ENCODE measurements around the gene RPS10.

RPS10 gene

DNA sequence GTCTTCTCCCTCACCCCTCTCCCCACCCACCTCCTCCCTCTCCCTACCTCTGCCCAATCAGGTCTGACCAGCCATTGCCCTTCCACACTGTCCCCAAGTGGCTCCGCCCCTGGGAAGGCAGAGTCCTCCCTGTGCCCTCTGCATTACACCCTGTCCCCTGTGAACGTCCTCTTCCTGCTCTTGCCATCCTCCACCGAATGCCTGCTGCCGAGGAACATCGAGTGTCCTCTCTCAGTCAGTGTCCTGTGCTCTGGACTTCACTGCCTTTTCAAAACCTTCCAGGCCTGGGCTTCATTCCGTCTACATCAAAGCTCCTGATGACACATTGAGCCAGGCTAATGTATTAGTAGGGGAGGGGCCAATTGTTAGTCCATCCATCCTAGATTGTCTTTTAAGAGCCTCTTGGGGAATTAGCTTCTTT is 36.7 kb upstream of the RPS10 start:
- Mint-ChIP-seq H3K27me3 (peaks cover 9% of the 10 kb centered on the region), H3K36me3 (ENCODE audit: insufficient read depth) (no peaks in the 10 kb centered on the region), H3K9me3 (no peaks in the 10 kb centered on the region), H3K4me1 (peaks cover 5% of the 10 kb centered on the region), H3K27ac (ENCODE audit: low read depth) (no peak overlapping the region), H3K4me3 (no peak overlapping the region)
- DNase-seq (ENCODE audit: low spot score in 2 of 2) (no peak), ATAC-seq (replicated peaks; ENCODE audit: extremely low read depth, poor library complexity, severe bottlenecking) (no peak)

DNA sequence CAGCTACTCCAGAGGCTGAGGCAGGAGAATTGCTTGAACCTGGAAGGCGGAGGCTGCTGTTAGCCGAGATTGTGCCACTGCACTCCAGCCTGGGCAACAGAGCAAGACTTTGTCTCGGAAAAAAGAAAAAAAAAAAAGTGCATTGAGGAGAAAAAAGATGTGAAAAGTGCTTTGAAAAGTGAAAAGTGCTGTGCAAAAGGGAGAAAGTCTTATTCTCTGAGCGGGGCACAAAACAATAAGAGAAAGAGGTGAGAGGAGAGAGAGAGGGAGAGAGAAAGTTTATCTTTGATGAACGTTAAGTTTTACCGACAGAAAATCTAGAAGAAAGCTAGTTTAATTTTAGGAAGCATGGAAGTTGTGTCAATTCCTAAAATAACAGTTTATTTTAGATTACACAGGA is 36.1 kb upstream of the RPS10 start:
- Mint-ChIP-seq H3K4me3 (no peak overlapping the region), H3K9me3 (no peaks in the 10 kb centered on the region), H3K27ac (ENCODE audit: low read depth) (no peak overlapping the region), H3K36me3 (ENCODE audit: insufficient read depth) (no peaks in the 10 kb centered on the region), H3K27me3 (peaks cover 9% of the 10 kb centered on the region), H3K4me1 (peaks cover 5% of the 10 kb centered on the region)
- ATAC-seq (replicated peaks; ENCODE audit: extremely low read depth, poor library complexity, severe bottlenecking) (no peak), DNase-seq (ENCODE audit: low spot score in 2 of 2) (no peak)

DNA sequence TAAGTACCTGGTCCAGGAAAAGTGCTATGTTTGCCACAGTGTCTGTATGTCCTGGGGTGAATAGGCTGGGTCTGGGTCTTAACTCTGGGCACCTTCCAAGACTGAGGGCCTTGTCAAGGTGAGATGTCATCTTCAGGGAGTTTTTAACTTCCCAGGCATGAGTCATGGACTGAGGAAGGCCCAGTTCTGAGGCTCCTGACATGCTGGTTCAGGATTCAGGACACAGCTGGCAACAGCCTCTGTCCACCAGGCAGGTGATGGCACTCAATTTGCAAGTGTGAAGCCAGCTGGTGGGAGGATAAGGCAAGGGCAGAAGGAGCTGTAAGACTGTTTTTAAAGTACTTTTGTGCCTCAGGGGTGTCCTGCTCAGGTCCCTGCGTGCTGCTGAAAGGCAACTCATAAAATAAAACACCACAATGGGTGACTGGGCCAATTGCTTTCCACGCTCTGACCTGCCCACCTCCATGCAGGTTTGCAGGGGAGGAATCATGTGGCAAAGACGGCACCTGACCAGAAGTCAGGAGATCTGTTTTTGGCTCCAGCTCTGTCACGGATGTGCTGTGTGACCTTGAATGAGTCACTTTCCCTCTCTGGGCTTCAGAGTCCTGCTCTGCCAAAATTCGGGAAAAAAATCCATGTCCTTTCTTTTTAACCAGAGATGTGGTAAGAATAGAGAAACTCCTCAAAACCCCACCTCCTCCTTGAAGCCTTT is 35.1 kb upstream of the RPS10 start:
- H3K4me1 Mint-ChIP-seq: peaks cover 5% of the 10 kb centered on the region
- ATAC-seq (replicated peaks; ENCODE audit: extremely low read depth, poor library complexity, severe bottlenecking): no peak
- peaks cover 9% of the 10 kb centered on the region for H3K27me3 Mint-ChIP-seq
- no peaks in the 10 kb centered on the region for H3K36me3 Mint-ChIP-seq (ENCODE audit: insufficient read depth)
- no peak for DNase-seq (ENCODE audit: low spot score in 2 of 2)
- H3K9me3 Mint-ChIP-seq: no peaks in the 10 kb centered on the region
- no peak overlapping the region for H3K27ac Mint-ChIP-seq (ENCODE audit: low read depth)
- no peak overlapping the region for H3K4me3 Mint-ChIP-seq

DNA sequence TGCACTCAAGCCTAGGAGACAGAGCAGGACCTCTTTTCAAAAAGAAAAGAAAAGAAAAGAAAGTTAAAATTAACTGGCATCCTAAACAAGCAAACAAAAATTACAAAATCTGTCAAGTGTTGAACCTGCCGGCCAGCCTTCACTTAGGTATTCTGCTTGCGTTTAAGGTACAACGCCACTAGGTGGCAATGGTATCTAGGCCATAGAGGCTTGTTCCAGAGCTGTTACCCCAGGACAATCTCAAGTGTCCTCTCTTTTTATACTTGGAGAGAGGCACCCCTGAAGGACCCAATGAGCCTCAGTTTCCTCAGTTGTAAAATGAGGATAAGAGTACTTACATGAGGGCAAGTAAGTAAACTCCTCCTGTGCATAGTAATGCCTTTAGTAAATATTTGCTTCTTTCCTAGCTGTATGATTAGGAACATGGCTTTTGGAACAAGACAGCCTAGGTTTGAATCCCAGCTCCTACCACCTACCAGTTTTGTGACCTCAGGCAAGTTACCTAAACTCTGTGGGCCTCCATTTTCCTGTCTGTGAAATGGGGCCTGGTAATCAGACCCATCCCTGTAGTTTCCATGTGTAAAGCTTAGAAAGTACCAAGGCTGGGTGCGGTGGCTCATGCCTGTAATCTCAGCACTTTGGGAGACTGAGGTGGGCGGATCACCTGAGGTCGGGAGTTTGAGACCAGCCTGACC is 34.2 kb upstream of the RPS10 start:
- Mint-ChIP-seq H3K4me3 (no peak overlapping the region), H3K27me3 (peaks cover 3% of the 10 kb centered on the region), H3K27ac (ENCODE audit: low read depth) (no peak overlapping the region), H3K36me3 (ENCODE audit: insufficient read depth) (no peaks in the 10 kb centered on the region), H3K9me3 (no peaks in the 10 kb centered on the region), H3K4me1 (peaks cover under 1% of the 10 kb centered on the region)
- ATAC-seq (replicated peaks; ENCODE audit: extremely low read depth, poor library complexity, severe bottlenecking): peak; percentile 40
- peak in 1 of 2 donors; percentile 36 for DNase-seq (ENCODE audit: low spot score in 2 of 2)

DNA sequence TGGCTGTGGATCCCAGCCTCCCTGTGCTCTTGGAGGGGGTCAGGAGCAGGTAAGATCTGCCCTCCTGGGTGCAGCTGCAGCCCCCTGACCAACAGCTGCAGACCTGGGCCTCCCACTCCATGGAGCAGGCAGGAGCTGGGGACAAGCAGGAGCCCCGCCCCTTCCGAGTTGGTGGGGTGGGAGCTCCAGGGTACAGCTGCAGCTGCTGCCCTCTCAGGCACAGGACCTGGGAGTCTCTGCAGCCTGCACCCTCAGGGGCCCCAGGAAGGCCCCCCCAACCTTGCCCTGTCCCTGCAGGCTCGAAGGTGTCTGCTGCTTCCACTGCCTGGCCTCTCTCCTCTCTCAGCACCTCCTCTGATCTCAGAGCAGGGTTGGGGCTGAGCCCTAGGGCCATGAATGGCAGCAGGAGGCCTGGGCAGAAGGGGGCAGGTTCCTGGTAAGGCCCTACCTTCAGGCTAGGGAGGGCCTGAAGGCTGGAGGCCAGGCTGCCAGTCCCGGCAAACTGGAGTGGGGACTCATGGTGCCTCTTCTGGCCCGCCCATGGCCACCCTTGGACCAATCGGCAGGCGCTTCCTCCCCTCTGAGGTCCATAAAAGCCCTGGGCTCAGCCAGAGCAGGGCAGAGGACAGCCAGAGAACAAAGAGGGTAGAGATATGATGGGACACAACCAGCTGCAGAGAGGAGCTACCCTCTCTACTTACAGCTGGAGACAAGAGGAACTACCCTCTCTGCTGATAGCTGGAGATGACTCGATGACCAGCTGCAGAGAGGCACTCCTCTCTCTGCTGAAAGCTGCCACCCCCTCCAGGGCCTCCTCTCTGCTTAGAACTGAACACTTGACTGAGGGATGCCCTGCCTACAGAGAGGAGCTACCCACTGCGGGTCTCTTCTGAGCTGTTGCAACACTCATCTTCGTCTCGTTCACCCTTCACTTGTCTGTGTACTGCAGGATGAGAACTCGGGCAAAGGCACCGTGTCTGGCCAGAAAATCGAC is 32.2 kb upstream of the RPS10 start:
- Mint-ChIP-seq H3K4me3 (no peak overlapping the region), H3K9me3 (no peaks in the 10 kb centered on the region), H3K36me3 (ENCODE audit: insufficient read depth) (no peaks in the 10 kb centered on the region), H3K27me3 (no peaks in the 10 kb centered on the region), H3K27ac (ENCODE audit: low read depth) (no peak overlapping the region), H3K4me1 (no peaks in the 10 kb centered on the region)
- ATAC-seq (replicated peaks; ENCODE audit: extremely low read depth, poor library complexity, severe bottlenecking): no peak
- DNase-seq (ENCODE audit: low spot score in 2 of 2): no peak

DNA sequence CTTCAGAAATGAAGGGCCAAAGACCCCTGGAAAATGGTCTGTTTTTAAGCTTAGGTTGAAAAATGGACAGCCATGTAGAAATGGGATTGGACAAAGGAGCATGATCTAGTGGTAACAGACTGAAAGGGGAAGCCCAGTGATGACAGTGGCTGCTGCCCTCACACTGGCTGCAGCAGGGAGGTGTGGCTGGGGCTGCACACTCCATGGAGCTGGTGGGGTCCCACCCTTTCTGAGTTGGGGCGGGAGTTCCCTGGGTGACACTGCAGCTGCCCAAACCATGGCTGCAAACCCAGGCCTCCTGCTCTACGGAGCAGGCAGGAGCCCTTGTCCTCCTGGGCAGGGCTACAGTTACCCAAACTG is 31.5 kb upstream of the RPS10 start:
- Mint-ChIP-seq H3K4me1 (no peaks in the 10 kb centered on the region), H3K9me3 (no peaks in the 10 kb centered on the region), H3K4me3 (no peak overlapping the region), H3K36me3 (ENCODE audit: insufficient read depth) (no peaks in the 10 kb centered on the region), H3K27me3 (no peaks in the 10 kb centered on the region), H3K27ac (ENCODE audit: low read depth) (no peak overlapping the region)
- no peak for ATAC-seq (replicated peaks; ENCODE audit: extremely low read depth, poor library complexity, severe bottlenecking)
- no peak for DNase-seq (ENCODE audit: low spot score in 2 of 2)

DNA sequence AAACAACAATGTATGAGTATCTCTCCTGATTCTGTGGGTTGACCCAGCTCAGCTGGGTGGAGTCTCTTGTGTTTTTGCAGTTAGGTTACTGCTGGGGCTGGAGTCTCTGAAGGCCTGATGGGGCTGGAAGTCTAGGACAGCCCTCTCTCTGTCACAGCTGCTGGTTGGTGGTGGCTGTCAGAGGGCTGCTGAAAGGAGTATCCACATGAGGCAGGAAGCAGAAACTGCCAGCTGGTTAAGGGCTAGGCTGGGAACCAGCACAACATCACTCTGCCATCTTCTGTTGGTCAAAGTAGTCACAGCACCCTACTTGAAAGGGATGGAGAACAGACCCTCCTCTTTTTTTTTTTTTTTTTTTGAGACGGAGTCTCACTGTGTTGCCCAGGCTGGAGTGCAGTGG is 30.0 kb upstream of the RPS10 start:
- Mint-ChIP-seq H3K9me3 (peaks cover 6% of the 10 kb centered on the region), H3K4me3 (no peak overlapping the region), H3K36me3 (ENCODE audit: insufficient read depth) (no peaks in the 10 kb centered on the region), H3K4me1 (no peaks in the 10 kb centered on the region), H3K27ac (ENCODE audit: low read depth) (no peak overlapping the region), H3K27me3 (no peaks in the 10 kb centered on the region)
- no peak for DNase-seq (ENCODE audit: low spot score in 2 of 2)
- no peak for ATAC-seq (replicated peaks; ENCODE audit: extremely low read depth, poor library complexity, severe bottlenecking)

DNA sequence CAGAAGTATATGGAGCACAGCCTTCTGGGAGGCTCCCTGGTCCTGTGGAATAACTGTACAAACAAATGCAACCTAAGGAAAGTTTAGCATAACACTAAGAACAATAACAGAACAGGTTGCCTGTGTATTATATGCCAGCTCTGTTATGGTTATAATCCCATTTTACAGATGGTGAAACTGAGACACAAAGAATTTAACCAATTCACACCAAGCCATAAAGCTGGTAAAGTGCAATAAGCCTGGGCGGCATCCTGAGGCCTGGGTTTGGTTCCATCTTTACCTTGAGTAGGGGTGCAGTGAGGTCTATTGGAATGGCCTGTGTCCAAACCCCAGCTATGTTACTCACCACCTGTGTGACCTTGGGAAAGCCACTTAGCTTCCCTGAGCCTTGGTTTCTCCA is 25.3 kb upstream of the RPS10 start:
- no peaks in the 10 kb centered on the region for H3K4me1 Mint-ChIP-seq
- H3K36me3 Mint-ChIP-seq (ENCODE audit: insufficient read depth): no peaks in the 10 kb centered on the region
- DNase-seq (ENCODE audit: low spot score in 2 of 2) (no peak), ATAC-seq (replicated peaks; ENCODE audit: extremely low read depth, poor library complexity, severe bottlenecking) (no peak)
- H3K9me3 Mint-ChIP-seq: peaks cover 6% of the 10 kb centered on the region
- no peak overlapping the region for H3K4me3 Mint-ChIP-seq
- no peaks in the 10 kb centered on the region for H3K27me3 Mint-ChIP-seq
- H3K27ac Mint-ChIP-seq (ENCODE audit: low read depth): no peak overlapping the region

DNA sequence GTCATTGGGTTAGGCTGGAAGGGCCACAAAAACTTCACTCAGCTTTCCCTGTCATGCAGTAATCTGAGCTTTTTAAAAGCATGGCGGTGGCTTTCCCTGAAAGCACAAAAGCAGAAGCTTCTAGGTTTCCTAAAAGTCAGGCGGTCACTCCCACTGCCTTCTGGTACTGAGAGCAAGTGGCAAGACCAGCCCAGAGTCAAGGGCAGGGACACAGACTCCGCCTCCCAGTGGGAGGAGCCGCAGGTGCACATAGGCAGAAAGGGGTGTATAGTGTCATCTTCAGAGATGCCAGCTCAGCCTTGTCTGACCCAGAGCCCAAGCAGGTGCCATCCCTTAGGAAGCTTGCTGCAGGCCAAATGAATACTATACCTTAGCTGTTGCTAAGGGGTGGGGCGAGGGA is 22.0 kb upstream of the RPS10 start:
- ATAC-seq (replicated peaks; ENCODE audit: extremely low read depth, poor library complexity, severe bottlenecking): no peak
- Mint-ChIP-seq H3K27me3 (no peaks in the 10 kb centered on the region), H3K36me3 (ENCODE audit: insufficient read depth) (no peaks in the 10 kb centered on the region), H3K9me3 (peaks cover 6% of the 10 kb centered on the region), H3K4me3 (no peak overlapping the region), H3K4me1 (no peaks in the 10 kb centered on the region), H3K27ac (ENCODE audit: low read depth) (no peak overlapping the region)
- no peak for DNase-seq (ENCODE audit: low spot score in 2 of 2)

DNA sequence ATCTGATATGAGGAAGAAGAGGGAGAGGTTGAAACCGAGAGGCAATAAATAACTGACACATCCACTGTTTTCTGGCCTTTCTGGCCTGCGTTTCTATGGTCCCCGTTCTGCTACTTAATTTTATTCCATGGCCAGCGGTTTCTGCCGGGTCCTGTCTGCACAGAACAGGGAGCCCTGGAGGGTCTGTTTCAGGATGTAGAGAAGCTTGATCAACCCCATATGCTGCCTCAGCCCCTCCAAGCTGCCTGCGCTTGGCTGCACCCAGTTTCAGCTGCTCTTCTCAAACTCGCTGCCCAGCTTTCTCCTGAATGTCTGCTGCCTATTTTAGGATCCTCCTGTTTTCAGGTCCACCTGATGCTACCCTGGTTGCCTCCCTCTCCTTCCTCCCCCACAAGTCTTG is 21.5 kb upstream of the RPS10 start:
- Mint-ChIP-seq H3K27ac (ENCODE audit: low read depth) (no peak overlapping the region), H3K4me3 (no peak overlapping the region), H3K36me3 (ENCODE audit: insufficient read depth) (no peaks in the 10 kb centered on the region), H3K27me3 (no peaks in the 10 kb centered on the region), H3K9me3 (peaks cover 6% of the 10 kb centered on the region), H3K4me1 (no peaks in the 10 kb centered on the region)
- DNase-seq (ENCODE audit: low spot score in 2 of 2): no peak
- no peak for ATAC-seq (replicated peaks; ENCODE audit: extremely low read depth, poor library complexity, severe bottlenecking)

DNA sequence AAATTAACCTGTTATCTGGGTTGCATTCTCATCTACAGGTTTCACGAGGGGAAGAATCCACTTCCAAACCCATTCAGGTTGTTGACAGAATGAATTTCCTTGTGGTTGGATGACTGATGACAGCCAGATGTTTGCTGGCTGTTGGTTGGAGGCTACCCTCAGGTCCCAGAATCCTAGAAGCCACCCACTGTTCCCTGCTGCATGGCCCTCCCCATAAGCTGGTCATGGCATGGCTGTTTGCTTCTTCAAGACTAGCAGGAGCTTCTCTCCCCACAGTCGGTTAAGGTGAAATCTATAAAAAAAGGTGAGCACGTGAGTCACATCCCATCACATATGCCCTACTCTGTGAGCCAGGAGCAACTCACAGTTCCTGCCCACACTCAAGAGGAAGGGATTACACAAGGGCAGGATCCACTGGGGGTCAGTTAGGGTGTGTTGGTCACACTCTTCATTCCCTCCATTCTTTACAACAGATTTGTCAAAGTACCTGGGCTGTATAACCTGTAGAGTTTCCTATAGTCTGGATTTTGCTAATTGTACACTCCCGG is 19.5 kb upstream of the RPS10 start:
- Mint-ChIP-seq H3K27ac (ENCODE audit: low read depth) (no peak overlapping the region), H3K36me3 (ENCODE audit: insufficient read depth) (no peaks in the 10 kb centered on the region), H3K9me3 (no peaks in the 10 kb centered on the region), H3K27me3 (no peaks in the 10 kb centered on the region), H3K4me1 (no peaks in the 10 kb centered on the region), H3K4me3 (no peak overlapping the region)
- no peak for DNase-seq (ENCODE audit: low spot score in 2 of 2)
- no peak for ATAC-seq (replicated peaks; ENCODE audit: extremely low read depth, poor library complexity, severe bottlenecking)

DNA sequence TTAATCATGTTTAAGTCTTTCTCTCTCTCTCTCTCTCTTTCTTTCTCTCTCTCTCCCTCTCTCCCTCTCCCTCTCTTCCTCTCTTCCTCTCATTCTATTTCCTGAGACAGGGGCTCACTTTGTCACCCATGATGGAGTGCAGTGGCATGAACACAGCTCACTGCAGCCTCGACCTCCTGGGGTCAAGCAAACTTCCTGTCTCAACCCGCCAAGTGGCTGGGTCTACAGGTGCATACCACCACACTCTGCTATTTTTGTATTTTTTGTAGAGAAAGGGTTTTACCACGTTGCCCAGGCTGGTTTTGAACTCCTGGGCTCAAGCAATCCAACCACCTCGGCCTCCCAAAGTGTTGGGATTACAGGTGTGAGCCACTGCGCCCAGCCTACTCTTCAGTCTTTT is 15.7 kb upstream of the RPS10 start:
- Mint-ChIP-seq H3K27ac (ENCODE audit: low read depth) (no peak overlapping the region), H3K9me3 (no peaks in the 10 kb centered on the region), H3K4me3 (no peak overlapping the region), H3K27me3 (no peaks in the 10 kb centered on the region), H3K4me1 (no peaks in the 10 kb centered on the region), H3K36me3 (ENCODE audit: insufficient read depth) (no peaks in the 10 kb centered on the region)
- ATAC-seq (replicated peaks; ENCODE audit: extremely low read depth, poor library complexity, severe bottlenecking) (no peak), DNase-seq (ENCODE audit: low spot score in 2 of 2) (no peak)
